ENCODE data around the gene RPS24. TPM values are rescaled to one million over a fixed set of nuclear protein-coding genes. Genes with fewer than 3 reads are reported as not detected.

RPS24 gene
- total RNA-seq, 1 donor from 2014 or later, result 1,775 TPM

DNA sequence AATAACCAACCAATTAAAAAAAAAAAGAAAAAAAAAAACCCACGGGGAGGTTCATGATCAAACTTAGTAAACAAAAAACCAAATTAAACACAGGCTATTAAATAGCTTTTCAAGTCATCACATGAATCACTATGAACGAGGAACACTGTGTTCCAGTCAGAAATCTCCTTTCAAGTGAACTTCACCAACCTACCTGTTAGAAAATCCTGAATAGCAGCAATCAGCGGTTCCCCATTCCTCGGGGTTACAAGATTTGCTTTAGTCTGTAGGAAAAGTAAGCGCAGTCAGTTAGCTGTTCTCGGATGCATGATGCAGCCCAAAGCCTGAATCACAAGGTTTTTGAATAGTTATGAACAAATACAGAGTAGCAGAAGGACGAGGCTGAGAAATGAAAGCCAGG is 23.4 kb upstream of the RPS24 start:
- no peak for DNase-seq (ENCODE audit: low spot score)
- Mint-ChIP-seq H3K4me3 (ENCODE audit: low read depth) (no peak overlapping the region), H3K4me1 (ENCODE audit: low read depth) (no peaks in the 10 kb centered on the region), H3K9me3 (no peaks in the 10 kb centered on the region), H3K27me3 (ENCODE audit: low read depth) (no peaks in the 10 kb centered on the region), H3K27ac (no peak overlapping the region), H3K36me3 (ENCODE audit: low read depth) (peaks cover 71% of the 10 kb centered on the region)
- intact Hi-C loops (cut with micrococcal nuclease), result no loop called here

DNA sequence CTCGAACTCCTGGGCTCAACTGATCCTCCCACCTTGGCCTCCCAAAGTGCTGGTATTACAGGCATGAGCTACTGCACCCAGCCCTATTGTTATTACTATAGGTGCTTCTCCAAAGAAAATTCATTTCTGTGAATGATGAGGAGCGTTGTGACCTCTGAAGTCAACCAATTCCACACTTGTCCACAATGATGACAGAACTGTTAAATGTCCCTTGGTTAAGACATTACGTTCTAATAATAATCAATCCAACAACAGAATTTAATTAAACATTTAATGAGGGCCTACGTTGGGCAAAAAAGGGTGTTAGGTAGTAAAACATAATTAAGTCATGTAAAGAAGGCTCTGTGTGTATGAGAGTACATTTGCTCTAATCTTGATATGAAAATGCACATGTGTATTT is 22.6 kb upstream of the RPS24 start:
- peaks cover 70% of the 10 kb centered on the region for H3K36me3 Mint-ChIP-seq (ENCODE audit: low read depth)
- H3K27me3 Mint-ChIP-seq (ENCODE audit: low read depth), result no peaks in the 10 kb centered on the region
- intact Hi-C loops (cut with micrococcal nuclease), result no loop called here
- H3K27ac Mint-ChIP-seq, result no peak overlapping the region
- H3K4me3 Mint-ChIP-seq (ENCODE audit: low read depth), result no peak overlapping the region
- H3K9me3 Mint-ChIP-seq, result no peaks in the 10 kb centered on the region
- no peaks in the 10 kb centered on the region for H3K4me1 Mint-ChIP-seq (ENCODE audit: low read depth)
- DNase-seq (ENCODE audit: low spot score), result no peak

DNA sequence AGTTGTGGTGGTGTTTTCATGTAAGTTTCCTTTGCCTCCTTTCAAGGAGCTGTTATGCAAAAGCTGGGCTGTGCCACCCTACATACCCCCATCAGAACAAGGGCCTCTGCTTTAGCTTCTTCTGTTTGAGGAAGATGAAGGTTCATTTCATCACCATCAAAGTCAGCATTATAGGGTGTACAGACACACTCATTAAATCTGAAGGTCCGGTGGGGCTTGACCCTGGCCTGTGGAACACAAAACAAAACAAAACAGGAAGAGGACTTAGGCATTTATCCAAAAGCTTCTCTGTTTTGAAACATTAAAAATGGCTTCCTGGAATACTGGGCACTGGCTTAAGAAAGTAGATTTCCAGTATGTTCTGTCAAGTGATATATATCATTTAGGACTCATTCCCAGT is 20.1 kb upstream of the RPS24 start:
- no peaks in the 10 kb centered on the region for H3K4me1 Mint-ChIP-seq (ENCODE audit: low read depth)
- no peak for DNase-seq (ENCODE audit: low spot score)
- H3K9me3 Mint-ChIP-seq, result no peaks in the 10 kb centered on the region
- peaks cover 66% of the 10 kb centered on the region for H3K36me3 Mint-ChIP-seq (ENCODE audit: low read depth)
- H3K27me3 Mint-ChIP-seq (ENCODE audit: low read depth), result no peaks in the 10 kb centered on the region
- intact Hi-C loops (cut with micrococcal nuclease), result no loop called here
- H3K27ac Mint-ChIP-seq, result no peak overlapping the region
- H3K4me3 Mint-ChIP-seq (ENCODE audit: low read depth), result no peak overlapping the region

DNA sequence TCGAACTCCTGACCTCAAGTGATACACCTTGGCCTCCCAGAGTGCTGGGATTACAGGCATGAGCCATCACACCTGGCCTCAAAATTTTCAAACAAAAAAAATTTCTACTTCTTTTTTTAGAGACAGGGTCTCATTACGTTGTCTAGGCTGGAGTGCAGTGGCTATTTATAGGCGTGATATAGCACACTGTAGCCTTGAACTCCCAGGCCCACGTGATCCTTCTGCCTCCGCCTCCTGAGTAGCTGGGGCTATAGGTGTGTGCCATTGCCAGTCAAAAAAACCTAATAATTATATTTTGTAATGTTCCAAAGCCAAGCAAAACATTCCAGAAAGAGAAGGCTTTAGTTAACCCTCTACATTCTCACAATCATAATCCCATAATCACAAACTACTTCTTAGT is 18.1 kb upstream of the RPS24 start:
- no peaks in the 10 kb centered on the region for H3K27me3 Mint-ChIP-seq (ENCODE audit: low read depth)
- H3K9me3 Mint-ChIP-seq, result no peaks in the 10 kb centered on the region
- H3K36me3 Mint-ChIP-seq (ENCODE audit: low read depth), result peaks cover 57% of the 10 kb centered on the region
- H3K4me3 Mint-ChIP-seq (ENCODE audit: low read depth), result no peak overlapping the region
- no peak for DNase-seq (ENCODE audit: low spot score)
- intact Hi-C loops (cut with micrococcal nuclease), result no loop called here
- no peak overlapping the region for H3K27ac Mint-ChIP-seq
- H3K4me1 Mint-ChIP-seq (ENCODE audit: low read depth), result no peaks in the 10 kb centered on the region

DNA sequence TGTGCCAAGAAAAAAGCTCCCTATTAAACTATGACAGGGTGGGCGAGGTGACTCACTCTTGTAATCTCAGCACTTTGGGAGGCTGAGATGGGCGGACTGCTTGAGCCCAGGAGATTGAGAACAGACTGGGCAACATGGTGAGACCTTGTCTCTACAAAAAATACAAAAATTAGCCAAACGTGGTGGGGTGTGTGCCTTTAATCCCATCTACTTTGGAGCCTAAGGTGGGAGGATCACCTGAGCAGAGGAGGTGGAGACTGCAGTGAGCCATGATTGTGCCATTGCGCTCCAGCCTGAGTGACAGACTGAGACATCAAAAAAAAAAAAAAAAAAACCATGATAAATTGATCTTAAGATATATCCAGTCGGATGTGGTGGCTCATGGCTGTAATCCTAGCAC is 15.8 kb upstream of the RPS24 start:
- Mint-ChIP-seq H3K9me3 (no peaks in the 10 kb centered on the region), H3K4me3 (ENCODE audit: low read depth) (no peak overlapping the region), H3K4me1 (ENCODE audit: low read depth) (no peaks in the 10 kb centered on the region), H3K27me3 (ENCODE audit: low read depth) (no peaks in the 10 kb centered on the region), H3K36me3 (ENCODE audit: low read depth) (peaks cover 60% of the 10 kb centered on the region), H3K27ac (no peak overlapping the region)
- no peak for DNase-seq (ENCODE audit: low spot score)
- intact Hi-C loops (cut with micrococcal nuclease), result no loop called here

DNA sequence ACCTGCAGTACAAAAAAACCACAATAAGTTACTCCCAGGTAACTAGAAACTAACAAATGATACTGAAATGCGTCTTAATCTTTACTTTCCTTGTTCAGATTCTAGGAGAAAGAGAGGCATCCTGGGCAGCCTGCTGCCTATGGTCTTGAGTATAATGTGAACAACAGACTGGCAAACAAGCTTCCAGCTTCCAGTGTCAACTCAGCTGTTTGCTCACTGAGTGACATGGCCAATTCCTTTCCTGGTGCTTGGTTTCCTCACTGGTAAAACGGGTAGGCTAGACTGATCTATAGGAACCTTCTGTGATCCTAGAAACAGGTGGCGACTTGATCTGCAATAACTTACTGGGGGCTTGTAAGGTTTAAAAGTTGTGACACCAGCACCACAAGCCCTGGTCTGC is 14.4 kb upstream of the RPS24 start:
- no peak for DNase-seq (ENCODE audit: low spot score)
- Mint-ChIP-seq H3K9me3 (no peaks in the 10 kb centered on the region), H3K36me3 (ENCODE audit: low read depth) (peaks cover 68% of the 10 kb centered on the region), H3K27me3 (ENCODE audit: low read depth) (no peaks in the 10 kb centered on the region), H3K4me1 (ENCODE audit: low read depth) (no peaks in the 10 kb centered on the region), H3K4me3 (ENCODE audit: low read depth) (no peak overlapping the region), H3K27ac (no peak overlapping the region)
- intact Hi-C loops (cut with micrococcal nuclease), result no loop called here

DNA sequence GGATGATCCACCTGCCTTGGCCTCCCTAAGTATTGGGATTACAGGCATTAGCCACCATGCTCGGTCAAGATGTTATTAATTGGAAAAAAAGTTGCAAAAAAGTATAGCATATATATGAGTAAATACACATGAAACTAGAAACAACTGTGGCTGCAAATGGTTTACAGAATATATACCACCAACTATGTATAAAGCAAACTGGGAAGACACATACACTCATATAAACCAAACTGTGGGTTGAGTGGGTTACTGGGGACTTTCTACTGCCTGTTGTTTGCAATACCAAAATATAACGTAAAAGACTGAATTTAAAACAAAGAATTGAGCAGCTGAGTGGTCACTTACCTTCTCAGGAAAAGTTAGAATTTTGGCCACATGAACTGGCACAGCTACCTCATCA is 12.5 kb upstream of the RPS24 start:
- Mint-ChIP-seq H3K27me3 (ENCODE audit: low read depth) (no peaks in the 10 kb centered on the region), H3K4me3 (ENCODE audit: low read depth) (no peak overlapping the region), H3K4me1 (ENCODE audit: low read depth) (no peaks in the 10 kb centered on the region), H3K9me3 (no peaks in the 10 kb centered on the region), H3K27ac (no peak overlapping the region), H3K36me3 (ENCODE audit: low read depth) (peaks cover 73% of the 10 kb centered on the region)
- intact Hi-C loops (cut with micrococcal nuclease), result no loop called here
- DNase-seq (ENCODE audit: low spot score), result no peak

DNA sequence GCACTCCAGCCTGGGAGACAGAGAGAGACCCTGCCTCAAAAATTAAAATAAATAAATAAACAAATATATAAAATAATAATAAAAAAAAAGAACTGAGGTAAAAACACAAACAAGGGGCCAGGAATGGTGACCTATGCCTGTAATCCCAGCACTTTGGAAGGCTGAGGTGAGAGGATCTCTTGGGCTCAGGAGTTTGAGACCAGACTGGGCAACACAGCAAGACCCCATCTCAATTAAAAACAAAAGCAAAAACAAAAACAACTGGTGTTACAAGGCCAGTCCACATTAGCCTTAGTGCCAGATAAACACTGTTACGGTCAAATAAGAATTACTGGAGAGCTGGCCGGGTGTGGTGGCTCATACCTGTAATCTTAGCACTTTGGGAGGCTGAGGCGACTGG is 9.9 kb upstream of the RPS24 start:
- Mint-ChIP-seq H3K27me3 (ENCODE audit: low read depth) (no peaks in the 10 kb centered on the region), H3K4me1 (ENCODE audit: low read depth) (peaks cover 11% of the 10 kb centered on the region), H3K36me3 (ENCODE audit: low read depth) (peaks cover 72% of the 10 kb centered on the region)

DNA sequence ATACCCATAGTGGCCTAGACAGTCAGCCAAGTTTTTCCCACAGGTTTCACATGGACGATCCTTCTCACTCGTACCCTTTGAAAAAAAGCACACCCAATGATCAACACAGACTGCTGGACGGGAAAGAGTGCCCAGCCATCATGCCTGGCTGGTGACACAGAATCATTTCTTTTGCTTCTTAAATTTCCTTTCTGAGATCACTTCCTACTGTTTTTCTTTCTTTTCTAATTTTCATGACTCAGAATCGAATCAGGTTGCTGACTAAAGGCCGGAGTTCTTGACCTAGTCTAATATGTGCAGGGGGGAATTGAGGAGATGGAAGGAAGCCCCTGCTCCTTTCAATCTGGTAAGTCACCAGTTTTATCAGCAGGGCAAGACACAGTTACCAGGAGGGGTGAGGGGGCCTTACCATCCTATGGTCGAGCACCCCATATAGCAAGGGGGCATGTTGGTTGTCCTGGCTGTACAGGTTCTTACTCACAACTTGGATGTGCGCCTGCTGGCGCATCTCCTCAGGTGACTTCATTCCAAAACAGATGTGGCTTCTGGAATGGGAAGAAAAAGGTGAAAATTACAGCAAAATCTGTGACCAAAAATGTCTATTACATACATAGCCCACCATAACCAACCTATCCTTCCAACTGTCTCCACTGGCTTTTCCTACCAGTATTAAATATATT is 7.8 kb upstream of the RPS24 start:
- intact Hi-C loops (cut with micrococcal nuclease), result no loop called here
- peaks cover 21% of the 10 kb centered on the region for H3K4me1 Mint-ChIP-seq (ENCODE audit: low read depth)

More for the DNA sequence above, 9.9 kb upstream of the RPS24 start:
- Mint-ChIP-seq H3K4me3 (ENCODE audit: low read depth) (no peak overlapping the region), H3K27ac (no peak overlapping the region), H3K9me3 (no peaks in the 10 kb centered on the region)
- intact Hi-C loops (cut with micrococcal nuclease), result no loop called here
- no peak for DNase-seq (ENCODE audit: low spot score)

DNA sequence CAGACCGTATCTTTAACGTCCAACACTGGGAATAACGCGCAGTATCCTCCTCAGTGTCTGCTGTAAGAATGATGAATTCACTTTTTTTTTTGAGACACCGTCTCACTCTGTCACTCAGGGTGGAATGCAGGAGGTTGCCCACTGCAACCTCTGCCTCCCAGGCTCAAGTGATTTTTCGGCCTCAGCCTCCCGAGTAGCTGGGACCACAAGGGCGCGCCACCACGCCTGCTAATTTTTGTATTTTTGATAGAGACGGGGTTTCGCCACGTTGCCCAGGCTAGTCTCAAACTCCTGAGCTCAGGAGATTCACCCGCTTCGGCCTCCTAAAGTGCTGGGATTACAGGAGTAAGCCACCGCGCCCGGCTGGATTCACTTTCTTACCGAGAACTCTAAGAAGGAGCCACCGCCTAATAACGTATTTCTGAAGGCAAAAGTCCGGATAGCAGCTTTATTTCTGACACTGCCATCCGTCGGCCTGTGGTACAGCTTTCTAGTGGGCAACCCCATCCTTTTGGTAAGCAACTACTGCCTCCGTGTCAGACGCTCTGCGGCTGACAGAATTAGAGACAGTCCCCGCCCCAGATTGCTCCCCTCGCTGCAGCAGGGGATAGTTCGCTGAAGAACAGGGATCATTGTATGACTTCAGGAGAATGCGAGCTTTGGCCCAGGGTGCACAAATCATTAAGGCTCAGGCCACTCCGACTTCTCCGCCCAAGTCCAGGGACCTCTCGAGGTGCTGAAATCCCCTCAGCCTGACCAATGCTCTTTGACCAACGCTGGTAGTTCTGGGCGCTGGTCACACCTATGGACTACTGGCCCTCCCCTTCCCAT is 5.0 kb upstream of the RPS24 start:
- Mint-ChIP-seq H3K27ac (peak overlapping the region; percentile 94), H3K27me3 (ENCODE audit: low read depth) (no peaks in the 10 kb centered on the region), H3K4me1 (ENCODE audit: low read depth) (peaks cover 21% of the 10 kb centered on the region), H3K4me3 (ENCODE audit: low read depth) (peak overlapping the region; percentile 99), H3K9me3 (no peaks in the 10 kb centered on the region), H3K36me3 (ENCODE audit: low read depth) (peaks cover 38% of the 10 kb centered on the region)
- intact Hi-C loops (cut with micrococcal nuclease), result no loop called here
- DNase-seq (ENCODE audit: low spot score), result no peak

More for the DNA sequence above, 7.8 kb upstream of the RPS24 start:
- DNase-seq (ENCODE audit: low spot score), result no peak
- H3K9me3 Mint-ChIP-seq, result no peaks in the 10 kb centered on the region
- no peaks in the 10 kb centered on the region for H3K27me3 Mint-ChIP-seq (ENCODE audit: low read depth)
- no peak overlapping the region for H3K27ac Mint-ChIP-seq
- peaks cover 65% of the 10 kb centered on the region for H3K36me3 Mint-ChIP-seq (ENCODE audit: low read depth)
- no peak overlapping the region for H3K4me3 Mint-ChIP-seq (ENCODE audit: low read depth)

DNA sequence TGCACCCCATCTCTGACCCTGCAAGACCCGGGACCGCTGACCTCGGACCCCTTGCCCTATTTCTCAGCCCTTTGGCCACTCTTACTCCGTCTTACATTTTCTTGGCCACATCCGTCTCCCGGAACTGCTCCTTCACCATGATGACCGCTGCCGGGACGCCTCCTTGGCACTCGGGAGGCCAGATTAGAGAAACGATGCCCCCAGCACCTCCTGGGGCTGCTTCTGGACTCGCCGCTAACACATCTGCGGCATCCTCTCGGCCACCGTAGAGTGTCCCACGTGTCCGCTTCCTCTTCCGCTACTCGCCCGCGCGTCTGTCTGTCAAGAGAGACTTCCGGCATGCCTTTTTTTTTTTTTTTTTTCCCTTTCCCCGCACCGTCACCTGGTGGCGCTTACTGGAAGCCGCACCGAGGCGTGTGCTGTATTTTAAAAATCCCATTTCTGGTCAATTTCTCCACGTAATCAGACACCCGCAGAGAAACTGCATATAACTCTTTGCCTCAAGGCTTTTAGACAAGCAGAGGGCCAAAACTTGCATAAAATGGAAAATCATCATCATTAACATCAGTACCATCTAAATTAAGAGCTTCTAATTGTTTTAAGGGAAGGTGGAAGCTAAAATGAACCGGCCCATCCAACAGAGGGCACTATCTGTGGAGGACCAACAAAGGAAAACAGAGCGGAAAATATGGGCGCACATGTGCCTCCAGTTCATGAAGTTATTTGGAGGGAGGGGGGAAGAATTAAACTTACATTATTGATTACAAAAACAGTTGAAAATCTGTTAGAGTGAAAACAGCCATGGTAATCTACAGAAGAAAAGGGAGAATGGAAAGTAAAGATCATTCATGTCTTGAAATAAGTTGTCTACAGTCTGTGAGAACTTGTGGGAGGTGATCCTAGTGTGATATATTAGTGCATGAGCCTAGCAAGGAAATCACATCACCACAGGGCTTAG is 4.1 kb upstream of the RPS24 start, which contains the start of gene POLR3A:
POLR3A (minus strand) TSS at position 247 of the 958 bp plus-strand sequence; CDS start at position 139, 108 bp downstream.
- peak; percentile 90 for DNase-seq (ENCODE audit: low spot score)
- H3K27me3 Mint-ChIP-seq (ENCODE audit: low read depth), result no peaks in the 10 kb centered on the region
- H3K4me1 Mint-ChIP-seq (ENCODE audit: low read depth), result peaks cover 22% of the 10 kb centered on the region
- H3K36me3 Mint-ChIP-seq (ENCODE audit: low read depth), result peaks cover 34% of the 10 kb centered on the region
- intact Hi-C loops (cut with micrococcal nuclease), result loop anchor here (5.0 to 10.0 kb wide), 3 partner anchors 105 to 943 kb away; partner anchors contain the start of gene DLG5
- peak within 1 kb of the TSS; percentile 99 for H3K4me3 Mint-ChIP-seq (ENCODE audit: low read depth)
- H3K27ac Mint-ChIP-seq, result peak within 1 kb of the TSS; percentile 94
- no peaks in the 10 kb centered on the region for H3K9me3 Mint-ChIP-seq

DNA sequence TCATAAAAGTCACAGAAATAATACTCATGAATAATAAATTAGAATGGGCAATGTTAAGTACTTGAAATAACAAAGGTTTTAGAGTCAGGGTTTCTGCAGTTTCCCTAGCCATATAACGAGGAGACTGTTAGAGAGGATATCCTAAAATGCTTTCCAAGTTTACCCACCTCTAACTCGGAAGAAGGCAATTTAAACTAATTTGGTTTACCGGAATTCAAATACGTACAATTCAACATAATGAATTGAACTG is 351 bp upstream of the RPS24 start:
- H3K27me3 Mint-ChIP-seq (ENCODE audit: low read depth), result no peaks in the 10 kb centered on the region
- H3K27ac Mint-ChIP-seq, result peak overlapping the region; percentile 80
- intact Hi-C loops (cut with micrococcal nuclease), result loop anchor here (1.0 to 10.0 kb wide), 6 partner anchors 109 to 1209 kb away; partner anchors contain the start of genes DLG5 and ZMIZ1
- no peak for DNase-seq (ENCODE audit: low spot score)
- H3K9me3 Mint-ChIP-seq, result no peaks in the 10 kb centered on the region
- peaks cover 34% of the 10 kb centered on the region for H3K4me1 Mint-ChIP-seq (ENCODE audit: low read depth)
- H3K36me3 Mint-ChIP-seq (ENCODE audit: low read depth), result peaks cover 47% of the 10 kb centered on the region
- peak overlapping the region; percentile 89 for H3K4me3 Mint-ChIP-seq (ENCODE audit: low read depth)

All from activated T-helper 2 cell treated with anti-CD3 and anti-CD28 coated beads, Interferon-gamma antibody, Interleukin-2, Interleukin-4, amounts not matched to agents 10 μg/mL and 5 μg/mL and 100 μg/mL, durations not matched to agents 14 hours and 24 hours and 36 hours (primary cell).